HG03039 (cell line): ENCODE measurements around the gene HMSD.

ENCODE experiments used
- ATAC-seq: cut with Tn5 transposase; IDR thresholded peaks from one replicate; pipeline ENCODE4 v1.9.1; 2021; ENCODE audit warnings: mild to moderate bottlenecking, moderate library complexity; ENCODE audit not compliant: unreplicated experiment

Gene HMSD

DNA sequence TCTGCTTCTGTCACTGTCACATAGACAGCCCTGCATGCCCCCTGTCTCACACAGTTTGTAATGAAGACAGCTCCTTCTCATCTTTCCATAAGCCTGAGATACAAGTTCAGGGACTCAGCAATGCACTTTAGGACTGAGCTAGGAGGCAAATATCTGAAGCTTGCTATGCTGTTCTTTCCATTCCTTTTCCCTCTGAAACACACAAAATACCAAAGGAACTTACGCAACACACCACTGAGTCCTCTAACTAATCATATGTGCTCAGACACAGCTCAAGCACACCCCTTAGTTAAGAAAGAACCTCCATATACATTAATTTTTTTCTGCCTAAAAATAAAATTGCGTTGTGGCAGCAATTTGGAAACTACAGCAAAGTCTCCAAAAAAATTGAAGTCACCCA lies 38.6 kb downstream of the HMSD start:
- no peak for ATAC-seq

DNA sequence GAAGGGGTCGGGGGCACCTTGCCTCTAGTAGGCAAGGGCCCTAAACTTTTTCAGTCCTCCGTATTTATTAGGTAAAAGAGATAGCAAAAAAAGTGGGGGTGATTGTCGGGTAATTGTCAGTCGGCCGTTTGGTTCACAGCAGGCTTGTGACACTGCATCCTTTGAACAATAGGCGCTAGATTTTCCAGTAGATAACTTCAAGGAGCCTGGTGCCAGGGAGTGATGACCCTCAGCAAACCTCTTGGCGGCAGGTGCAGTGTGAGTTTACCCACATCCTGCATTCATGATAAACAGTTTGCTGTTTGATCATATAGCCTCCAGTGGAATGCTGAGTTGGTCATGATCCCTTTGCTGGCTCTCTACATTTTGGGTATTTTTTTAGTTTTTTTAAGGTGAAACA lies 43.6 kb downstream of the HMSD start:
- ATAC-seq, result no peak

DNA sequence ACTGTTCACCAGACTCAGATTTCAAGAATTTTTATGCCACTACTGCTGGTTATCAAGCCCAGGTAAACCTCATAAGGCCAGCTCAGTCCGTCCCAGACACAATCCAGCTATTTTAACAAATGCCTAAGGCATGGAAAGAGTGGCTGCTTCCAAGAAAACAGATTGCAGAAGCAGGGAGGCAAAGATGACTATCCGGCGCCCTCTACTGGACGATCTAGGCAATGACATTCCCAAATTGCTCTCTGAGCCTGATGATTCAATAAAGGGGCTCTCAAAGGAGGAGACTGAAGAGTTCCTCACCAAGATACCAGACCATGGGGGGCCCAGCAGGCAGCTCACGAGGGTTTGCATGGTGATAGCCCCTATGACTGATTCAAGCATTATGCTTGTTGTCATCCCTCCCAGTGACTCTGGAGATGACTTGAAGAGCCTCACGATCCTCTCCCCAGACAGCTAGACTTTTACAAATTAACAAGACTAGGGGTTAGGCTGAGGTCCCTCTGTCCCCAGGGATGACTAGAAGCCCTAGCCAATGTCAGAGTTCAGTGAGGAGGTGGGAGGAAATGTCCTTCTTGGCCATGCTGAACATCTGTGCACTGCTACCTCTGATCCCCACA lies 45.8 kb downstream of the HMSD start:
- ATAC-seq, result no peak

GRCh38 chr18:63997041-63997440 lies 47.9 kb downstream of the HMSD start:
- ATAC-seq, result no peak

- no peak for ATAC-seq
These were observed 48.5 kb downstream of the HMSD start for GRCh38 chr18:63997606-63998005.

- ATAC-seq, result no peak
These were observed 50.8 kb downstream of the HMSD start for GRCh38 chr18:63999871-64000270.

DNA sequence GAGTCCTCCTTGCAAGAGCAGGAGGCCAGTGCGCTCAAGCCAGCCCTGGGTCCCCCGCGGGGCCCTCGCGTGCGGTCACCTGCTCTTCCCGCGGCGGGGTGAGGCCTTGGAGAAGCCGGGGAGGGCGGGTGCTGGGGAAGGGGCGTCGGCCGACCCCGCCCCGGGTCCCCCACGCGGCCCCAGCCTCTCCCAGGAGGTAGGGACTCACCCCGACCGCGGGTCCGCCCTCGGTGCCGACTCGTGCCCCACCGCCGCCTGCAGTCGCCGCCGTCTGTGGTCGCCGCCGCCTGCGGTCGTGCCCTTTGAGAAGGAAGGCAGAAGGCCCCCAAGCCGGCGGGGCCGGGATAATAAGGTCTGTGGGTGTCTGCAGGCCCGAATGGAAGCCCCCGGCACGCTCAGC lies 53.5 kb downstream of the HMSD start:
- no peak for ATAC-seq

DNA sequence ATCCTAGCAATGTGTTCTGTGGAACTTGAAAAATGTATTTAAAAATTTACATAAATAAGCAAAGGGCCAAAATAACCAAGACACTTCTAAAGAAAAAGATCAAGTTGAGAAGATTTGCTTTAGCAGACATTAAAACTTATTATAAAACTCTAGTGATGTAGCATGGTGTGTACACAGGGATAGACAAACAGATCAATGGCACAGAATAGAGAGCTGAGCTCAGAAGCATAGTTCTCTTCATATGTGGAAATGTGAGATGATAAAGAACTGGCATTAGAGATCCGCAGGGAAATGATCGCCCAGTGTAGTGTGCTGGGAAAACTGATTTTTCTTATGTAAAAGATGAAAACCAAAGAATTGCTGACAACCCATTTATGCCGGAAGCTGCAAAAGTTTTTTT lies 60.2 kb downstream of the HMSD start:
- ATAC-seq, result no peak
